Activated CD8-positive, alpha-beta memory T cell treated with anti-CD3 and anti-CD28 coated beads, Interleukin-2, amount 10 ng/mL, durations not matched to agents 7 days and 5 days (primary cell): ENCODE measurements around the gene FOXP4. TPM values are rescaled to one million over a fixed set of nuclear protein-coding genes. Genes with fewer than 3 reads are reported as not detected.

Experiments used
- ATAC-seq: fragments of 150-1000 bp; cut with Tn5 transposase; one replicate; pipeline ENCODE4 v1.10.0; 2021; ENCODE audit warnings: moderate library complexity
- CTCF ChIA-PET: fragments of 350-600 bp; sonication (Branson Sonifier 250); formaldehyde crosslinking; loops from one replicate; lab custom pipeline; 2021; ENCODE audit warnings: antibody characterized with exemption; lab: Charles Lee
- DNase-seq: peaks from one replicate; pipeline ENCODE4 v3.0.0-alpha.2; 2020
- H3K27ac Mint-ChIP-seq: one replicate; pipeline ENCODE4 v1.8.0; 2021; ENCODE audit warnings: mild to moderate bottlenecking, mixed read lengths
- H3K27me3 Mint-ChIP-seq: one replicate; pipeline ENCODE4 v1.8.0; 2021; ENCODE audit warnings: mixed read lengths
- H3K36me3 Mint-ChIP-seq: one replicate; pipeline ENCODE4 v1.8.0; 2021; ENCODE audit warnings: mild to moderate bottlenecking, mixed read lengths
- H3K4me1 Mint-ChIP-seq: one replicate; pipeline ENCODE4 v1.8.0; 2021; ENCODE audit warnings: mixed read lengths
- H3K4me3 Mint-ChIP-seq: one replicate; pipeline ENCODE4 v1.8.0; 2021; ENCODE audit warnings: mild to moderate bottlenecking, moderate library complexity, mixed read lengths
- H3K9me3 Mint-ChIP-seq: one replicate; pipeline ENCODE4 v1.8.0; 2022; ENCODE audit warnings: low read depth, mixed read lengths
- microRNA-seq: library from miRNA; unstranded; fragments of <30 nt; microRNA quantifications from one replicate; pipeline ENCODE4 v1.2.0, GENCODE V29; 2022
- total RNA-seq, 2 experiments: library from RNA; stranded (reverse); gene quantifications; one replicate each; pipeline ENCODE4 v1.2.3, GENCODE V29; 2021

Gene FOXP4
- total RNA-seq, 2 experiments from 2014 or later: 6.5 to 7.7 TPM

DNA sequence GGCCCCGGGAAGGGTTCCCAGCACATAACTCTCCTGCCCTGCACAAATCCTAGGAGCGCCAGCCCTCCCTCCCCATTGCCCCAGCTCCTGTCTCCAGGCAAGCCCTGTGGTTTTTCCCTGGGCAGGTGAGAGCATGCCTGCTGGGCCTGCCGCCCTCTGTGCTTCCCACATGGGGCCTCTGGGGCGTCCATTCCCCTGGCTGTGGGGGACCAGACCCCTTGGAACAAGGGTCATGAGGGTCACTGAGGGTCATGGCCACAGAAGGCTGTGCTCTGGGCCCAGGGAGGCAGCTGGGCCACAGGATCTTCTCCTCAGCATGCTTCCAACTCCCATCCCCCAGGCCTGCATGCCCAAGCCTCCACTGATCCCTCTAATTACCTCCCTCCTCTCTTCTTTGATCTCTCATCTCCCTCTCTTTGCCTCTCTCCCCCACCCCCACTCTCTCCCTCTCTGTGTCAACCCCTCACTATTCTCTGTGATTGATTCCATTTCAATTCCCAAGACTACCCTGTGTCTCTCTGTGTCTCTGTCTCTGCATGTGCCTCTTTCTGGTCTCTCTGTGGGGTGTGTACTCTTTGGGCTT lies 98.2 kb downstream of the FOXP4 start:
- Mint-ChIP-seq H3K27me3 (peaks cover 36% of the 10 kb centered on the region), H3K9me3 (no peaks in the 10 kb centered on the region), H3K4me1 (no peaks in the 10 kb centered on the region), H3K36me3 (no peaks in the 10 kb centered on the region), H3K27ac (no peak overlapping the region), H3K4me3 (no peak overlapping the region)
- ATAC-seq (no peak), DNase-seq (no peak)
- CTCF ChIA-PET: no interaction called here

DNA sequence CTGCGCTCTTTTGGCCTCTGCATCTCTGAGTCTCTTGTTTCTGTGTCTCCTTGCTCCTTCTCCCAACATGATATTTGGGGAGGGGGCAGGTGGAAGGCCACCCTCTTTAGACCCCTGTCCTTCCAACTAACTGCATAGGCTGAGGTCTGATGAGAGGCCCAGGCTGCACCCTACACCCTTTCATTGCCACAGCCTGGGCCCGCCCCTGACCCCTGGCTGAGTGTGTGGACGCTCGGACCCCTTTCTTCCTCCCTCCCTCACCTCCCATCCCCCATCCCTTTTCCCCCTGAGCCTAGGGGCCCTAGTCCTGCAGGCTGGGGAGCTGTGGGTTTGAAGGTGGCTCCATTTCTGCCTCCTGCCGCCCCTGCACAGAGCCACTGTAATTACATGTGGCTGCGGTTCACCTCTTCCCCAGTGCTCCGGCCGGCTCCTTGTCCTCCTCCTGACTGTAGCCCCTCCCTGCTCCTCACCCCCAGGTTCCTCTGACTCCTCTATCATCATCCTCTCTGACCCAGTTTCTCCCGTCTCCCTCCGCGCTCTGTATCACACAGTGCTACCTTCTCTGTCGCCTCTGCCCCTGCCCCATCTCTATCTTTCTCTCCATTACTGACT lies 98.9 kb downstream of the FOXP4 start:
- Mint-ChIP-seq H3K36me3 (no peaks in the 10 kb centered on the region), H3K9me3 (no peaks in the 10 kb centered on the region), H3K27me3 (peaks cover 29% of the 10 kb centered on the region), H3K27ac (no peak overlapping the region), H3K4me1 (no peaks in the 10 kb centered on the region), H3K4me3 (no peak overlapping the region)
- DNase-seq: no peak
- CTCF ChIA-PET: no interaction called here
- ATAC-seq: no peak

DNA sequence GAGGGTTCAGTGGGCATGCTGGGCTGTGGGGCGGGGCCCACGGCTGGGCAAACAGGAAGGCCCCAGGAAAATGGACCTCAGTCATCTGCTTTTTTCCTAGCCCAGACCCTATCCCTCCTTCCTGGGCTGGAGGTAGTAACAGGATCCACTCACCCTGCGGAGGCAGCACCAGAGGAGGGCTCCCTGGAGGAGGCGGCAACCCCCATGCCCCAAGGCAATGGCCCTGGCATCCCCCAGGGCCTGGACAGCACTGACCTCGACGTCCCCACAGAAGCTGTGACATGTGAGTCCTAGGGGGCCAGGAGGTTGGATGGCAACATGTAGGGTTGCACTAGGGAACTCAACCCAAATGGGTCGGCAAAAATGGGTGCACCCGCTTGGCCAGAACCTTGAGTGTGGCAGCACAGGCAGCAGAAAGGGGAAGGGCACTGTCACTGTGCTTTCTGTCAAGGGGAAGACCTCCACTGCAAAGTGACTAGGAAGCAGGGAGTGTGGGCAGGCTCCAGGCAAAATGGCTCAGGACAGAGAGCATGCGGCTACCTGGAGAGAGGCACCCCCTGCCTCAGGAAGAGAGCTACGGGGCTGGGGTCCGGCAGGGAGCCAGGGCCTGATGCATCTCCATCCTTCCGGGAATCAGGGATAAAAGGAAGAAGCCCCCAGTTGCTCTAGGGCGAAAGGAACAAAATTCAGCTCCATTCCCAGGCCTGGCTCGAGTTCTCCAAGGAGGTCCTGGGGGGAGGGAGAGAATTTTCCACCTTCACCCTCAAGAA lies 100.0 kb downstream of the FOXP4 start:
- Mint-ChIP-seq H3K9me3 (no peaks in the 10 kb centered on the region), H3K27ac (no peak overlapping the region), H3K4me1 (no peaks in the 10 kb centered on the region), H3K27me3 (peaks cover 18% of the 10 kb centered on the region), H3K4me3 (no peak overlapping the region), H3K36me3 (no peaks in the 10 kb centered on the region)
- CTCF ChIA-PET: no interaction called here
- no peak for ATAC-seq
- no peak for DNase-seq

DNA sequence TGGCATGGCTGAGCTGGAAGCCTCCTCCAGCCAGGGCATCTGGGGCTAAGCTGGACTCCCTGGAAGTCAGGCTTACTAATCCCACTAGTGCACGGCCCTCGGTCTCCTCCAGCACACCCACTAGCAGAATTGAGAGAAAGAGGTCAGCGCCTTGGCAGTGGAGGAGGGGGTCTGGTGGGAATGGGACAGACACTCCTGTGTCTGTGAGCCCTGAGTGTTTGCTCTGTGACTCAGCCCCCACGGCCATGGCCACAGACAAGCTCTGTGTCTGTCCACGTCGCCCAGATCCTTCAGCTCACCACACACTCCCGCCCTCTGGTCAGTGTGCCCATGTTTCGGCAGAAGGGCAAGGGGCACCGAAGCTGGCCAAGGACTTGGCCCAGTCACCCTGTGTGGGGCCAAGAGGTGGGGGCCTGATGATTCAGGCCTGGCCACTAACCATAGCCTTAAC lies 100.9 kb downstream of the FOXP4 start:
- no peaks in the 10 kb centered on the region for H3K9me3 Mint-ChIP-seq
- H3K4me3 Mint-ChIP-seq: no peak overlapping the region
- DNase-seq (no peak), ATAC-seq (no peak)
- CTCF ChIA-PET: no interaction called here
- no peaks in the 10 kb centered on the region for H3K4me1 Mint-ChIP-seq
- no peak overlapping the region for H3K27ac Mint-ChIP-seq
- peaks cover 13% of the 10 kb centered on the region for H3K27me3 Mint-ChIP-seq
- no peaks in the 10 kb centered on the region for H3K36me3 Mint-ChIP-seq

DNA sequence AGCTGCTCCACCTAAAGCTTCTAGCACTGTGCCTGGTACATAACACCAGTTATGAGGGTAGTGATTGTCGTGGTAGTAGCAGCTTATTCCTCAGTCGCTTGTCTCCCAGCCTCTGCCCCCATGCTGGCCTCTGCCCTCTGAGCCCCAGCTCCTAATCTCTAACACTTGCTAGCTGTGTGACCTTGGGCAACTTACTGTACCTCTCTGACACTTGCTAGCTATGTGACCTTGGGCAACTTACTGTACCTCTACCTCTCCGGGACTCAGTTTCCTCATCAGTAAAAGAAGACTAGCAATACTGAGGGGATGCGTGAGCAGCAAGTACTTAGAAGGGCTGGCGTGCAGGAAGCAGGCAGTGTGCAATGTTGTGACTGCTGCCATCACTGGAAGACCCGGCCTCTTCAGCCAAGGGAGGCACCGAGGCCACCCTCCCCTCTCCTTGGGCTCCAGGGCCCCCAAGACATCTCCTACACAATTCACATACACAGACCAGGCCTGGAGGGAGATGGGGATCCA lies 101.9 kb downstream of the FOXP4 start:
- Mint-ChIP-seq H3K27ac (no peak overlapping the region), H3K27me3 (peaks cover 8% of the 10 kb centered on the region), H3K4me3 (no peak overlapping the region), H3K9me3 (no peaks in the 10 kb centered on the region), H3K4me1 (no peaks in the 10 kb centered on the region), H3K36me3 (no peaks in the 10 kb centered on the region)
- ATAC-seq (no peak), DNase-seq (no peak)
- CTCF ChIA-PET: interaction anchor here (1.0 kb wide), 1 partner anchor 35 kb away, joined by 3 read pairs; no protein-coding TSS in a partner anchor

DNA sequence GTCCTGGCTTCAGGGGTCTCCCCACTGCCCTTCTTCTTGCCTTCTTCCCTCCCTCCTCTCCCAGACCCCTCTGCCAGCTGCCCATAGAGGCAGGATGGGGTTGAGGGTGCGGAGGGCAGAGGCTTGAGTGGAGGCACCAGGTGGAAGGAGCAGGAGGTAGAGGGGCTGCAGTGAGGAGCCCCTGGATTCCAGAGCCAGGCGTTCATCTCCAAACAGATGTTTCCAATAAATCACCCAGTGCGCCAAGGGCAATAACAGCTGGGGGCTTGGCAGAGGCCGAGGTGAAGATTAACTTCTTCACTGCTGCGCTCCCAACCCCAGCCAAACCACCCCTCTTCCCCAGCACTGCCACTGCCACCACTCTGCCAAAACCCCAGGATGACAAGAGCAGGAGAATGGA lies 102.7 kb downstream of the FOXP4 start:
- Mint-ChIP-seq H3K9me3 (no peaks in the 10 kb centered on the region), H3K4me1 (no peaks in the 10 kb centered on the region), H3K27me3 (peaks cover 8% of the 10 kb centered on the region), H3K36me3 (no peaks in the 10 kb centered on the region), H3K4me3 (no peak overlapping the region), H3K27ac (no peak overlapping the region)
- no peak for ATAC-seq
- CTCF ChIA-PET: interaction anchor here (1.0 kb wide), 1 partner anchor 35 kb away, joined by 3 read pairs; no protein-coding TSS in a partner anchor
- no peak for DNase-seq

DNA sequence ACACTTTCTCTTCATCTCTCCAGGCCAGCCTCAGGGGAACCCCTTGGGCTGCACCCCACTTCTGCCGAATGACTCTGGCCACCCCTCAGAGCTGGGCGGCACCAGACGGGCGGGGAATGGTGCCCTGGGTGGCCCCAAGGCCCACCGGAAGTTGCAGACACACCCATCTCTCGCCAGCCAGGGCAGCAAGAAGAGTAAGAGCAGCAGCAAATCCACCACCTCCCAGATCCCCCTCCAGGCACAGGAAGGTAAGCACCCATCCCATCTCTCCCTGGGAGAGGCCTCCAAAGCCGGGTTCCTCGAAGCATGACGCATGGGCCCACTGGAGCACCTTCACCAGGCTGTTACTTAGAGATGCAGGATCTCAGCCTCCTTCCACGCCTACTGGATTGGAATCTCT lies 103.4 kb downstream of the FOXP4 start:
- ATAC-seq: no peak
- H3K36me3 Mint-ChIP-seq: no peaks in the 10 kb centered on the region
- no peak for DNase-seq
- CTCF ChIA-PET: interaction anchor here (1.0 kb wide), 1 partner anchor 34 kb away, joined by 3 read pairs; no protein-coding TSS in a partner anchor
- no peak overlapping the region for H3K4me3 Mint-ChIP-seq
- no peaks in the 10 kb centered on the region for H3K4me1 Mint-ChIP-seq
- no peak overlapping the region for H3K27ac Mint-ChIP-seq
- no peaks in the 10 kb centered on the region for H3K9me3 Mint-ChIP-seq
- H3K27me3 Mint-ChIP-seq: peaks cover 8% of the 10 kb centered on the region

DNA sequence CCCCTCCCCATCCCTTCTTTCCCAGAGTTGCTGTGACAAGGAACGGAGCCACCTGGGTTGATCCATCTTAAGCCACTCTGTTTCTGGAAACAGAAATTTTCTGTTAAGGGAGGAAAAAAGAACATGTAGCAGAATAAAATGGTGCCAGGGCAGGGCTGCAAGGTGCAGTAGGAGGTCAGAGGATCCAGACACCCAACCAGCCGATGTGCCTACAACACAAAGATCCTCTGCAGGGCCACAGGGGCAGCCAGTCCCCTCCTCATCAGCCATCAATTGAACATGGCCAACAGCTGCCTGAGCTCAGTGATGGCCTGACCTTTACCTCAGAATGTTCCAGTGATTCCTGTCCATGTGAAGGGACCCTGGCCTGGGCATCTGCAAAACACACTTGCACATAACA lies 103.9 kb downstream of the FOXP4 start:
- Mint-ChIP-seq H3K9me3 (no peaks in the 10 kb centered on the region), H3K36me3 (no peaks in the 10 kb centered on the region), H3K27me3 (peaks cover 11% of the 10 kb centered on the region), H3K4me3 (no peak overlapping the region), H3K4me1 (no peaks in the 10 kb centered on the region), H3K27ac (no peak overlapping the region)
- ATAC-seq (no peak), DNase-seq (no peak)
- CTCF ChIA-PET: interaction anchor here (0.7 to 1.0 kb wide), 2 partner anchors 33 to 53 kb away, joined by 3 read pairs; no protein-coding TSS in a partner anchor

DNA sequence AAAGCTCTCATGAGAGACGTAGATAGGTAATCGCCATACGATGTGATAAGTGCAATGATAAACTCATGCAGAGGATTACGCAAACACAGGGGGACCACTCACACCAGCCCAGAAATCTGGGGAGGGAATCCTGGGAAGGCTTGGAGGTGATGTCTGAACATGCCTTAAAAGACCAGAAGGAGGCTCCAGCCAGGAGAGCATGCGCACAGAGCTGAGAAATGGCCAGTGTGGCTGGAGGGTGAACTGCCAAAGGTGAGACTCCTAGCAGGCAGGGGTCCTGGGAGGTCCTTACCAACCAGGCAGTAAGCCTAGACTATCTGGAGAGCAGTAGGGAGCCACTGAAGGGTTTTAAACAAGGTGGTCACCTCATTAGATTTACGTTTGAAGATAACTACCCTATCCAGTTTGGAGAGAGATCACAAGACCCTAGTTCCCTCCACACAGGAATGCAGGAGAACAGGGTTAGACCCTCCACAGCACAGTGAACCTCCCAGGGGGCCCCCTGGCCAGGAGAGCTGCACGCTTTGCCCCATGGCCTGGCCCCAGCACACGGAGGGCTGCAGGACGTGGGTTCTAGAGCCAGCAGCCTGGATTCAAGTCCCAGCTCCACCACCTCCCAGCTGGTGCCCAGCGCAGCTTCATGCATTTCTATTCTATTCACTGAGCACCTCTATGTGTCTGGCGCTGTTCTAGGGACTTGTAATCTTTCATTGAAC lies 105.2 kb downstream of the FOXP4 start:
- CTCF ChIA-PET: no interaction called here
- Mint-ChIP-seq H3K4me1 (no peaks in the 10 kb centered on the region), H3K27me3 (peaks cover 9% of the 10 kb centered on the region), H3K36me3 (no peaks in the 10 kb centered on the region), H3K4me3 (no peak overlapping the region), H3K9me3 (no peaks in the 10 kb centered on the region), H3K27ac (no peak overlapping the region)
- ATAC-seq (no peak), DNase-seq (no peak)

Small RNA genes within 50 kb of the gene (microRNA-seq; reads per million reads assigned to microRNA genes)
- gene MIR4641: not detected

Other genes with a start within 250 kb of the FOXP4 start
- gene NCR2, start 210.8 kb upstream of the FOXP4 start, total RNA-seq: 1 to 10 TPM in 1 of 2 experiments, under 1 TPM in 1; 0.64 to 1.4 TPM
- gene MDFI, start 92.1 kb downstream of the FOXP4 start, total RNA-seq: not detected
- 10 to 100 TPM; 14.5 to 15.8 TPM for gene TFEB, start 189.2 kb downstream of the FOXP4 start, total RNA-seq
- gene PGC, start 201.0 kb downstream of the FOXP4 start, total RNA-seq: not detected
- 1 to 10 TPM; 4.8 to 6.2 TPM for gene FRS3, start 233.5 kb downstream of the FOXP4 start, total RNA-seq
- not detected for gene PRICKLE4, start 234.4 kb downstream of the FOXP4 start, total RNA-seq
- 100 to 1,000 TPM; 161 to 219 TPM for gene TOMM6, start 241.3 kb downstream of the FOXP4 start, total RNA-seq